ENCODE measurements around the gene LBX1. TPM values are rescaled to one million over a fixed set of nuclear protein-coding genes. Genes with fewer than 3 reads are reported as not detected.

The LBX1 gene
- not detected in 2 replicates for total RNA-seq

DNA sequence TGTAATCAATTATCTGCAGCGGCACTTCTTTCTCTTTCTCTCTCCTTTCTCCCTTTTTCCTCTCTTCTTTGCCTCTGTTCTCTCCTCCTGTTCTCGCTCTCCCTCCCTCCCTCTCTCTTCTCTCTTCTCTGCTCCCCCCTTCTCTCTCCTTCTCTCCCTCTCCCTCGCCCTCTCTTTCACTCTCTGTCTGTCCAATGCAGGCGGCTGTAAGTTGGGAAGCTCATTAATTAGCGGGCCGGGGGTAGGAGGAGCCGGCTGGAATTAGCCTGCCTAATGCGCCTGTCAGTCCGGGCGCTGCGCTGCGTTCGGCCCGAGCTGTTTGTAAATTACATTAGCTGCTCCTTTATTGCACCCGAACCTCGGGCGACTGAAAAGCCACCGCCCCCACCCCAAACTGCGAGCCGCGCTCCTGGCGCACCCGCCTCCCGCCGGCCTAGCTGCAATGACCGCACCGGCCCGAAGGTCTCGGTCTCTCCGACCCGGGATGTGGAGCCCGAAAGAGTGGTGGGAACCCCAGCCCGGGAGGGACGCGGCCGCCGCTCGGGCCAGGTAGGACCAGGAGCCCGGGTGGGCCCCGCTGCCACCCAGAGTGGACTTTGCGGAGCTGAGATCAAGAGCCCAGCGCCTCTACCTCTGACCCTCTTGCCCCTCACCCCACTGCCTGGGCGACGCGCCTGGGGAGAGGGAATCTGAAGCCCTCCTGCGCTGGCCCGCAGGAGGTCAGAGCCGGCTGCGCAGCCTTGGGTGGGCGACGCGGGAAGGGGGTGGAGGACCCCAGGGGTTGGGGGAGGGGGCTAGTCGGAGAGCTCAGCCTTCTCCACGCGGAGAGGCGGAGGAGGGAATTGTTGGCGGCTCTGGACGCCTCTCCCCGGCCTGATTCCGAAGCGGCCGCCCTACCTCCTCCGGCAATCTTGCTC is at the start of gene LBX1:
Gene LBX1 (minus strand): TSS at position 198 of the 917 bp plus-strand sequence. CDS start 648 bp downstream, outside the sequence.

Other genes with a start within 250 kb of the LBX1 start
- gene MRPL43, start 242.0 kb downstream of the LBX1 start, total RNA-seq = 129 and 140 TPM in 2 replicates
- 11.9 and 13.9 TPM in 2 replicates for gene TWNK, start 241.9 kb downstream of the LBX1 start, total RNA-seq
- 97.0 and 150 TPM in 2 replicates for gene LZTS2, start 229.7 kb downstream of the LBX1 start, total RNA-seq
- 4.6 and 5.5 TPM in 2 replicates for gene PDZD7, start 198.3 kb downstream of the LBX1 start, total RNA-seq
- gene SFXN3, start 198.2 kb downstream of the LBX1 start, total RNA-seq = 66.3 and 109 TPM in 2 replicates
- gene KAZALD1, start 167.5 kb downstream of the LBX1 start, total RNA-seq = 0.49 and 4.9 TPM in 2 replicates
- not detected in 2 replicates for gene TLX1, start 98.2 kb downstream of the LBX1 start, total RNA-seq
- 7.0 and 8.3 TPM in 2 replicates for gene BTRC, start 124.7 kb upstream of the LBX1 start, total RNA-seq